ENCODE results near the gene VWA1.
A peak's percentile ranks its signal among the peaks of the same experiment; 100 is the strongest.
"Not testable (repeated sequence)": the region's sequence is repeated elsewhere in the genome, so short reads cannot be mapped to it uniquely, and the experiment has no call there.

Gene VWA1

DNA sequence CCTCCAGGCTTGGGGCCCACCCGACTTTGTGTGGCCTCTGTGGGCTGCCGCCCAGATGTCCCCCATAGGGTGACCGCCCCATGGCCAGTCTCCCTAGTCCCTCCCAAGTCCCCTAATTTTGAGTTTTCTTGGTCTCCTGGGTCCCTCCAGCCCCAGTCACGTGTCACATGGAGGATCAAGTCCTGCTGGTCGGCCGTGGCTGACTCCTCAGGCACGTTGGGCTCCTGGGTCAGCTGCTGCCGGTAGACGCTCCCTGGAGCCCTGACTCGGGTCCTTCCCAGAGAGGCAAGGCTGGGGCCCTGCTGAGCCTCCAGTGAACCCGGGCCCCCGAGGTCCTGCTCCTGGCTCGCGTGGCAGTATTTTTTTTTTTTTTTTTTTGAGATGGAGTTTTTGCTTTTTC lies 24.2 kb downstream of the VWA1 start:
- not testable (repeated sequence) for DNase-seq

DNA sequence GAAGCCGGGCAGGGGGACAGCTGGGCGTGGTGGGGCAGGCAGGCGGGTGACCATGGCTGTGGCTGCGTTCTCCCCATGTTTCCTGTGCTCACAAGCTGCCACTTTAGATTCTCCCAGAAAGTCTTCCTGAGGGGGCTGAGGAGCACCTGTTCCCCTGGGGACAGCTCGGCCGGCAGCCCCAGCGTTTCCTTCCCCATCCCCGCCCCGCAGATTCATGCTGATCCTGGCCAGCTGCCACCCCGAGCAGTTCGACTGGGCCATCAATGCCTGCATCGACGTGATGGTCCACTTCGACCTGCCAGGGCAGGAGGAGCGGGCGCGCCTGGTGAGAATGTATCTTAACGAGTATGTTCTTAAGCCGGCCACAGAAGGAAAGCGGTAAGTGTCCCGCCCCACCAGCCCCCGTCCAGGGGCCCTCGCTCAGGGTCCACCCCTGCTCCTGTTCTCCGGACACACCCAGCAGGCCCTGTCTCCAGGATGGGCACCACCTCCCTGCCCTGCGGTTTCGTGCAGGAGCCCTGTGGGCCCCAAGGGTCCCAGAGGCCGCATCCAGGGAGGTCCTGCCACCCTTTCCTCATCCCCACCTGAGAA lies 25.1 kb downstream of the VWA1 start:
- no peak for DNase-seq

DNA sequence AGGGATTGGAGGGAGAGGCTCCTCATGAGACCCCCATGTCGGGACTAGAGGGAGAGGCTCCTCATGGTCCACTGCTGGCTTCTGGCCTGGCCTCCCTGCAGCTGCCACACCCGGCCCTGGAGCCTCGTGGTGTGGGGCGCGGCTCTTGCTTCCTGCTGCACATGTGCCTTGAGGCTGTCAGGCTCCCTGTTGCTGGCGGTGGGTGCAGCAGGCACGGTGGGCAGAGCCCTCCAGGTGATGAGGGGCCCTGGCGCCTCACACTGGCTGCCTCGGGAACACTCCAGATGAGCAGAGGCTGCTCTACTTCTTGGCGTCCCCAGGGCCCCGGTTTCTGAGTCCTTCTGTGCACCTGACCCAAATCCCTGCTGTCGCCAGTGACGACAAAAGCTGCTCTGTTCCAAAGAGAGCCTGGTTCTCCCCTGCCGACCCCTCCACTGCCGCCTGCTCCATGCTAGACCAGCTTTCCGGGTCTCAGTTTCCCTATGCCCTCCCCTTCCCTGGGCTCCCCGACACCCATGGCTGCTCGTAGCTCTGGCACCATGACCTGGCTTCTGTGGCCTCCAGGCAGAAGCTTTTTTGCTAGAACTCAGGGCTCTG lies 26.3 kb downstream of the VWA1 start:
- no peak for DNase-seq

DNA sequence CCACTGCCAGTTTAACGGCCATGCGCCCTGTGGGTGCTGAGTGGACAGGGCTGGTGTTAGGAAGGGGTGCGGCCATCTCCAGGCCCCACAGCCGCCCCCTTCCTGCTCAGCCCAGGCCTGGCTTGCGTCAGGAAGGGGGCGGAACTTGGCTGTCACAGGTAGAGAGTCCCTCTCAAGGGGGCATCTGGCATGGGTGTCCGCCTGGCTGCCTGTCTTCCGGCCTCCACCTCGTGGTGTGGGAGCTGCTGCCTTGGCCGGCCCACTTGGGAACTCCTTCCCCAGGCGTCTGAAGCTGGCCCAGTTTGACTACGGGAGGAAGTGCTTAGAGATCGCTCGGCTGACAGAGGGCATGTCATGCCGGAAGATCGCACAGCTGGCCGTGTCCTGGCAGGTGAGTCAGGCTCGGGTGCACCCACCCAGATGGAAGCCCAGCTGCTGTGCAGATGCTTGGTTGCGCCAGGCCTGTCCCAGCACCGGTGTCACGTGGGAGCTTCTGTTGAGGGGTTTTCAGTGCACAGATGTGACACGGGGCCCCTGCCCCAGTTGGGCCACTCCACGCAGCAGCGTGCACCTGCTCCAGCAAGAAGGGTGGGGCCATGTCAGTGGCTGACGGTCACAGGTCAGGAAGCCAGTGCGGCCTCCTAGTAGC lies 27.0 kb downstream of the VWA1 start:
- DNase-seq: peak; percentile 24 to 31

DNA sequence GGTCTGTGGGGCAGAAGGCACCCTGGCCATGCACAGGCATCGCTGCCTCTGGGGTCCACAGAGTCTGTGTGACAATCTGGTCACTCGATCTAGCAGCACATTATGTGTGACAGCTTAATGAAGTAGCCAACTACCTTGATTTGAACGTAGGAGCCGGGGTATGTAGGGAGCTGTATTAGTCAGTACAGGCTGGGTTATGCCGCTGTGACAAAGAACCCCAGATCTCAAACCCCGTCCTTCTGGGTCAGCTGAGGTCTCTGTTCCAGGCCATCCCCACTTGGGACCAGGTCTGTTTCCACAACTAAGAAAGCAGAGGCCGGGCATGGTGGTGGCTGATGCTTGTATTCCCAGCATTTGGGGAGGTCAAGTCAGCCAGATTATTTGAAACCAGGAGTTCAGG lies 27.8 kb downstream of the VWA1 start:
- DNase-seq: no peak

DNA sequence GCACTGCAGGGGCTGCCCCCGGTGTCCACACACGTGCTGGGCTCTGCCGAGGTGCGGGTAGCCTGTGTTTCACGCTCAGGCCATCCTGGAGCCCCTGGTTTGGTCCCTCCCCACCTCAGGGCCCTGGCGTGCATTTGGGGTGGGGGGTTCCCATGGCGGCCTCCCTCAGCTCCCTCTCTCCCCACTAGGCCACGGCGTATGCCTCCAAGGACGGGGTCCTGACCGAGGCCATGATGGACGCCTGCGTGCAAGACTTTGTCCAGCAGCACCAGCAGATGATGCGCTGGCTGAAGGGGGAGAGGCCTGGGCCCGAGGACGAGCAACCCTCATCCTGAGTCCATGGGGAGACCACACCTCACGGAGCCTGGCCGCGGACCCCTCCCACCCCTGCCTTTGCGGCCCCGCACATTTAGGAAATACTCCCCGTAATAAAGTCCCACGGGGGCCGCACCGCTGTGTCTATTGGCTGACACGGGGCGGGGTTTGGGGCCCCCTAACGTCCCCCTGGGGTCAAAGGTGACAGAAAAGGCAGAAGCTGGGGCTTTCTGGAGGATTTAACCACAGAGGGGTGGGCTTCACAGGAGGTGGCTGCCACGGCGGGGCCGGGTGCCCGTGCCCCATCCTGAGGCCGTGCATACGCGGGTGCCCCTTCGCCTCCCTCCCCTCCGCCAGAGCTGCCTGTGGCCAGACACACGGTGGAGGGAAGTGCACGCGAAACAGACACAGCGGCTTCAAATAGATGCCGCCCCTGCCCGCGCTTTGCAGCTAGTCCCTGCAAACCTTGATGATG lies 32.9 kb downstream of the VWA1 start:
- DNase-seq: not testable (repeated sequence)

DNA sequence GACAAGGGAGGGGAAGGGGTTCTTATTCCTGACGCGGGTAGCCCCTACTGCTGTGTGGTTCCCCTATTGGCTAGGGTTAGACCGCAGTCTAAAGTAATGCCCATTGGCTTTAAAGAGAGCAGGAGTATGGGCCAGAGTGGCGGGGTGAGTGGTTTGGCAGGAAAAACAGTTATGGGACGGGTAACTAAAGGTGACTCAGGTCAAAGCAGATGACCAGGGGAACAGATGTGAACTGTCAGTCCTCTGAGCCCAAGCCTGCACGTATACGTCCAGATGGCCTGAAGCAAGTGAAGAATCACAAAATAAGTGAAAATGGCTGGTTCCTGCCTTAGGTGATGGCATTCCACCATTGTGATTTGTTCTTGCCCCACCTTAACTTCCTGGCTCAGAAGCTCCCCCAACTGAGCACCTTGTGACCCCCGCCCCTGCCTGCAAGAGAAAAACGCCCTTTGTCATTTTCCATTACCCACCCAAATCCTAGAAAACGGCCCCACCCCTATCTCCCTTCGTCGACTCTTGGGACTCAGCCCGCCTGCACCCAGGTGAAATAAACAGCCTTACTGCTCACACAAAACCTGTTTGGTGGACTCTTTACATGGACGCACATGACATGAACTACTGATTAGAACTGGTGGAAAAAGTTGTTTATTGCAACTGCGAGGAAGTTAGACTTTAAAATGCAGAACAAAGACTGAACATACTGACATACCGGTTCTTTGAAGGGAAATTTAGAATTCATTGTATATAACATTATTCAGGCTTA lies 35.3 kb downstream of the VWA1 start:
- DNase-seq: no peak

DNA sequence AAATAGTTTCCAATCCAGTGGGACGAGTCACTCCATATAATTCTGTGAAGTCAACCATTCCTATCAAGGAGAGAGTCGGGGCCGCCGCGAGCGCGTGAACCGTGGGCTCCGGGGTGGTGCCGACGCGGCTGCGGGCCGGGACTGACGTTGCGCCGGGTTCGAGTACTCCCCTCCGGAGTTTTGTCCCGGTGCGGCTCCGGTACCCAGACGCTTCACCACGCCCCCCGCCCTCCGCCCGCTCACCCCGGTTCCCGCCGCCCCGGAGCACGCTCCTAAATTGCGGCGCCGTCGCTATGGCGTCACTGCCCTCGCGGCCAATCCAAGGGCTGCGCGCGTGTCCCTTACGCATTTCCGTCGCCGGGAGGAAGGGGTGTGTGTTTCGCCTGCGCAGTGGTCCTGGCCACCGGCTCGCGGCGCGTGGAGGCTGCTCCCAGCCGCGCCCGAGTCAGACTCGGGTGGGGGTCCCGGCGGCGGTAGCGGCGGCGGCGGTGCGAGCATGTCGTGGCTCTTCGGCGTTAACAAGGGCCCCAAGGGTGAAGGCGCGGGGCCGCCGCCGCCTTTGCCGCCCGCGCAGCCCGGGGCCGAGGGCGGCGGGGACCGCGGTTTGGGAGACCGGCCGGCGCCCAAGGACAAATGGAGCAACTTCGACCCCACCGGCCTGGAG lies 36.0 kb downstream of the VWA1 start, which contains the start of gene ATAD3B:
TSS of gene ATAD3B (plus strand) at position 377 of the 664 bp plus-strand sequence. CDS start at position 497, 120 bp downstream.
- peak; percentile 91 to 93 for DNase-seq

DNA sequence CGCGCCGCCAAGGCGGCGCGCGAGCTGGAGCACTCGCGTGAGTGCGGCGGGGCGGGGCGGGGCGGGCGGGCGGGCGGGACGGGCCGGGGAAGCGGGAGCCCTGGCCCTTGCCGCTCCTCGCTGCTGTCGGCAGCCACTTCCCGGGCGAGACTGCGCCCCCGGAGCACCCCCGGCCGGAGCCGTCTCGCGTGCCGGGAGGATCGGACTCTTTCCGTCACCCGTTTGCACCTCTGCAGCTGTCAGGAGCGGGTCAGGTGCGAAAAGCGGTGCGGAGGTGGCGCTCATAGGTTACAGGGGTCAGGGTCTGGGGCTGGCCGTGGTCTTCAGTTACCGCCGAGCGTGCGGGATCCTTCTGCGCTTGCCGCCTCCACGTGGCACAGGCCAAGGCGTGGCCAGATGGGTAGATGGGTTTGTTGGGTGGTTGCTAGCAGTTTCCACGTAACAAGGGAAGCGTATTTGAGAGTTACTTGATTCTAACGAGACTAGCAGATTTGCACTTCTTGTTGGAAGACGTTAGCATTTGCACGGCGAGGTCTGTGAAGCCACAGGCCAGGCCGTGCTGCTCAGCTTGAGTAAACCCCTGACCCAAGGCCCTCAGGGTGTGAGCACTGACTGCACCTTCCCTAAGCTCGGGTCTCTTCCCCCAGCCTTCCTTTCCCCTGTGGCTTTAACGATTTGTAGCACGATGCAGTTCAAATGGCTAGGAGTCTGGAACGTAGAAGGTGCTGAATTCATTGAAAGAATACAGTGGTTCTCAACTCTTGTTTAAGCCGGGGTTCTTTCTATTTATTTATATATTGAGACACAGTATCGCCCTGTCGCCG lies 36.8 kb downstream of the VWA1 start:
- peak; percentile 6 to 19 for DNase-seq

DNA sequence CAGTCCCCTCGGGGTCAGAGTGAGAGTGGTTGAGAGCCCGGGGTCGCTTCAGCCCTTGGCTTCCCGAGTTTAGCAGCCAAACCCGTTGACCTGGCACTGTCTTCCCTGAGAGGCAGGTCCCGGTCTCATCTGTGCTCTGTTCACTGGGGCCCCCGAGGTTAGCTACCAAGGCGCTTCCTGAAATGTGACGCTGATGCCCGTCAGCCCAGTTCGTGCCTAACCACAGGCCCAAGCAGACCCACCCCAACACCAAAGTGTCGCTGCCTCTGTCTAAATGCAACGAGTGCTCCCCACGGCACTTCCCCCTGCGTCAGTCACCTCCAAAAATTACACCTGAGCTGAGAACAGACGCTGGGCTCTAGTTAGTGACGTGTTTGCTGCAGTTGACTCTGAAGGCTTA lies 40.5 kb downstream of the VWA1 start:
- DNase-seq: peak in 1 of 2 donors; percentile 49

DNA sequence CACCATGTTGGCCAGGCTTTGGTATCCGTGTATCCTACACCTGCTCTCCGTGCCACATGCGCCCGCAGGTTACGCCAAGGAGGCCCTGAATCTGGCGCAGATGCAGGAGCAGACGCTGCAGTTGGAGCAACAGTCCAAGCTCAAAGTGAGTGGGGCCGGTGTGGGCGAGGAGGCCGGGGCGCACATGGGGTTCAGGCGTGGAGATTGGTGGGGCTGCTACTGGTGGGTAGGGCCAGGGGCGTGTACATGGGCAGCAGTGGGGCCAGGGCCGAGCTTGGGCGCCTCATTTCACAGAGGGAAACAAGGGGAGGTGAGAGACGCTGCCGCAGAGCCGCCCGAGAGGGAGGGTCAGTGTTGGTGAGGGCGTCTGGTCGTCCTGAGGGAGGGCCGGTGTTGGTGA lies 41.7 kb downstream of the VWA1 start:
- no peak for DNase-seq

DNA sequence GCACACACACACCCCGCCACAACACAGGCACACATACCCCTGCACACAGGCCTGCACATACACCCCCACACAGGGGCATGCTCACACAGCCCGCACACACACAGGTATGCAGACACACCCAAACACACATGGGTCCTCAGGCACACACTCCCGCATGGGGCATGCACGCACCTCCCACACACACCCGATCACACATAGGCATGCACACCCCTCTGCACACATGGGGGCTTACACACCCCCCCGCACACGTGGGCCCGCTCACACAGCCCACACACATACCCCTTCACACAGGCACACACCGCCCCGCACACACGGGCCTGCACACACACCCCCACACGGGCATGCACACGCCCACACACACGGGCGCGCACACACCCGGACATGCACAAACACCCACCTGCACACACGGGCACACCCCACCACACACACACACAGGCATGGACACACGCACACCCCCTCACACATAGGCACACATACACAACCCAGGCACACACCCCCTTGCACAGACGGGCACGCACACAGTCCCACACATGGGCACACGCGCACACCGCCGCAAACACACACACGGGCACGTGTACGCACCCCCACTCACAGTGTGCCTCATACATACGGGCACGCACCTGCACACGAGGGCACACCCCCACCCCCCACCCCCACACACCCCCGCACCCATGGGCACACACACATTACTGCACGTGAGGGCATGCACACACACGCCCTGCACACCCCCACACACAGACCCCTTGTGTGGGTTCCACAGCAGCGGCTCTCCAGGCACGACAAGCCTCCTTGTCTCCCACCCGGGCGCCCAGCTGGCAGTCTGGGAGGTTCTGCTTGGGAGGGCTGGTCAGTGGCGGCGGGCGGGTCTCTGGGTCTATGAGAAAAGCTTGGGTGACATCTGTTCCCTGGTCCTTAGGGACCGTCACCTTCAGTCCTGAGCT lies 44.3 kb downstream of the VWA1 start:
- no peak for DNase-seq

DNA sequence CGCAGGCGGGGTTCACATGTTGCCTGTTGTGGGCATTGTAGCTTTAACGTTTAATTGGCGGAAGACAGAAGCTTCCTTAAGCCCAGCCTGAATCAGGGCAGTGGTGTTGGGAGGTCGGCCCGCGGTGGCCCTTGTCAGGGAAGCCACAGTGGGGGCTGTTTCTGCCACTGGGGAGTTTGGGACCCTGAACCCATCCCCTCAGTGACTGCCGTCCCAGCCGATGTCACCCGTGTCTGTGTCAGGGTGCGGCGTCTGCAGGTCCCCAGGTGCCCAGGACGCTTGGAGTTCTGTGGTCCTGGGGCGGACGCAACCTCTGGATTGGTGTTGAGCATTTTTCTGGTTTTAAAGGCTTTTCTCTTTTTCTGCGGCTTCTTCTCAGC lies 45.0 kb downstream of the VWA1 start:
- DNase-seq: not testable (repeated sequence)

DNA sequence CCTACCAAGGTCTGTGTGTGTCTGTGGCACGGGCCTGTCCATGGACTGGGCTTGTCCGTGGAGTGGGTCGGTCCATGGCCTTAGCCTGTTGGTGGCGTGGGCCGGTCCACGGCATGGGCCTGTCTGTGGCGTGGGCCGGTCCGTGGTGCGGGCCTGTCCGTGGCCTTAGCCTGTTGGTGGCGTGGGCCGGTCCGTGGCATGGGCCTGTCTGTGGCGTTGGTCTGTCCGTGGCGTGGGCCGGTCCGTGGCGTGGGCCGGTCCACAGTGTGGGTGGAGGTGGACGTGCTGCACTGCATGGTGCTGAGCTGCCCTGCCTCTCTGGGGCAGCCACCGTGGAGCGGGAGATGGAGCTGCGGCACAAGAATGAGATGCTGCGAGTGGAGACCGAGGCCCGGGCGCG lies 46.3 kb downstream of the VWA1 start:
- not testable (repeated sequence) for DNase-seq

DNA sequence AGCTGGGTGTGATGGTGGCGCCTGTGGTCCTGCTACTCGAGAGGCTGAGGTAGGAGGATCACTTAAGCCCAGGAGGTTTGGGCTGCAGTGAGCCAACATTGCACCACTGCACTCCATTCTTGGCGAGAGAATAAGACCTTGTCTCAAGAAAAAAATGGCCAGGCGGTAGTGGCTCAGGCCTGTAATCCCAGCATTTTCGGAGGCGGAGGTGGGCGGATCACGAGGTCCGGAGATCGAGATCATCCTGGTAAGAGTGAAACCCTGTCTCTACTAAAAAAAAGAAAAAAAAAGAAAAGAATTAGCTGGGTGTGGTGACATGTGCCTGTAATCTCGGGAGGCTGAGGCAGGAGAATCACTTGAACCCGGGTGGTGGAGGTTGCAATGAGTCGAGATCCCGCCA lies 47.4 kb downstream of the VWA1 start:
- DNase-seq: no peak

DNA sequence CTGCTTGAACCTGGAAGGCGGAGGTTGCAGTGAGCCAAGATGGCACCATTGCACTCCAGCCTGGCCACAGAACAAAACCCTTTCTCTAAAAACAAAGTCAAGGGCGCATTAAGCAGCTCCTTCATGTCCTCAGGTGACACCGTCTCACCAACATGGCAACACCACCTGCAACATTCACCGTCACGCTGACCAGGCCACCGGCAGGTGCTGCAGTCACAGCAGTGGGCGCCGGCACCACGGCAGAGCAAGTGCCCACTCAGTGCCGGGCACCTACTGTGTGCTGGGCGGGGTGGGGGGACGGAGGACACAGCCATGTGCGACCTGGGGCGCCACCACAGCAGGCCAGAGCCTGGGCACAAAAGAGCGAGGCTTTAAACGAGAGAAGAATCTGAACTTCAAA lies 48.2 kb downstream of the VWA1 start:
- no peak for DNase-seq

DNA sequence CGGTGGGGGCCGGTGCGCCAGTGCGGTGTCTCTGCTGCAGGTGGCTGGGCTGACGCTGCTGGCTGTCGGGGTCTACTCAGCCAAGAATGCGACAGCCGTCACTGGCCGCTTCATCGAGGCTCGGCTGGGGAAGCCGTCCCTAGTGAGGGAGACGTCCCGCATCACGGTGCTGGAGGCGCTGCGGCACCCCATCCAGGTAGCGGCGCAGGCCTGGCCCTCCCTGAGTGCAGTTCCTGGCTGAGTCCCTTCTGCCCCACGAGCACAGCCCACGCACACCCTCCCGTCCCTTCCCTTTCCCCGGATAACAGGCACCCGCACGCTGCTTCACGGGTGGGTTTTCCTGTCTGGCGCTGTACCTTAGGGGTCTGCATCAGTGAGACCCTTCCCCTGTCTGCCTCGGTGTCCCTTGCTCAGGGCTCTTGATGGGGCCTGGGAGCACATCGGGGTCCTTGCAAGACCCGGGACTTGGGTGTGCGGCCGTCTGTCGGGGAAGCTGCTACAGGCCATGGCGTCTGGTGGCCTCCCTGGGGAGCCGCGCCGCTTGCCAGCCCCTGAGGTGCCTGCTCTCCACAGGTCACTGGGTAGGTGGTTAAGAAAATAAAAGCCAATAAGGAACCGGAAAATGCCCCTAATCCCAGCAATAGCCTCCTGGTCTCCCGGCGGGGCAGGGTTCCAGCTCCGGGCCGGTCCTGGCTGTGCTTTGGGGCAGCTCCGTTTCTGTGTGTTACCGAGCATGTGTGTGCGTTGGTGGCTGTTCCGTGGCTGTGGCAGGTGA lies 49.7 kb downstream of the VWA1 start:
- DNase-seq: not testable (repeated sequence)

DNA sequence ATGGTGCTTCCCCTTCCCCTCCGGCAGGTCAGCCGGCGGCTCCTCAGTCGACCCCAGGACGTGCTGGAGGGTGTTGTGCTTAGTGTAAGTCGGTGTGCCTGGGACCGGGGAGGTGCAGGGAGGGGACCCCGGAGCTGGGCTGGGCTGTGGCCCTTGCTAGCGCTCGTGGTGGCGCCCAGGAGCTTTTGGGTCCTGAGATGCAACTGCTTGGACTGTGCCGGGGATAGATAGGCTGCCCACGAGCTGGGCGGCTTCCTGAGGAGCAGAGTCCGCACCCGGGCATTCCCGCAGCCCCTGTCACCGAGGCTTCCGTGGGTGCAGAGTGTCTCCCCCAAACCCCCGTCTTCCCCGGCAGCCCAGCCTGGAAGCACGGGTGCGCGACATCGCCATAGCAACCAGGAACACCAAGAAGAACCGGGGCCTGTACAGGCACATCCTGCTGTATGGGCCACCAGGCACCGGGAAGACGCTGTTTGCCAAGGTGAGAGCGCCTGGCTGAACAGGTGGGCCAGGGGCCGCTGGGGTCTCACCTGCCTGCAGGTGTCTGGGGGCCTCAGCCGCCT lies 50.3 kb downstream of the VWA1 start:
- DNase-seq: not testable (repeated sequence)

DNA sequence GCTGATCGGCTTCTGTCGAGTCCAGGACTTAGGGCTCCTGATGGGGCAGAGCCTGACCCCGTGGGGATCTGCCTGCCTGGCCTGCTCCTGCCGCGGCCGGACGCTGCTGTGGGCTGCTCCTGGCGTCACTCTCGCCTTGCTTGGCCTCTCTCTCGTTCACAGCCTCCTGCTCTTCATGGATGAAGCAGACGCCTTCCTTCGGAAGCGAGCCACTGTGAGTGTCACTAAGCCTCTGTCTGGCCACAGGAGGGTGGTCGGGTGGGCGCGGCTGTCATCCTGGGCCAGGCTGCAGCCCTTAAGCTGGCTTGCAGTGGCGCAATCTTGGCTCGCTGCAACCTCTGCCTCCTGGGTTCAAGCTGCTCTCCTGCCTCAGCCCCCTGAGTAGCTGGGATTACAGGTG lies 52.2 kb downstream of the VWA1 start:
- DNase-seq: no peak
